Rectal smooth muscle tissue (tissue), 1 donor: ENCODE data around the gene SSRP1.
A peak's percentile ranks its signal among the peaks of the same experiment; 100 is the strongest.

Source experiments
- H3K27ac ChIP-seq: one replicate; pipeline ENCODE4 v1.7.0; 2013; ENCODE audit warnings: low read depth, low read length, inconsistent platforms
- H3K27me3 ChIP-seq: one replicate; pipeline ENCODE4 v1.7.0; 2013; ENCODE audit warnings: low read length; ENCODE audit not compliant: control insufficient read depth, insufficient read depth
- H3K36me3 ChIP-seq: one replicate; pipeline ENCODE4 v1.7.0; 2013; ENCODE audit warnings: low read length; ENCODE audit not compliant: control insufficient read depth, insufficient read depth
- H3K4me1 ChIP-seq: one replicate; pipeline ENCODE4 v1.7.0; 2013; ENCODE audit warnings: low read length; ENCODE audit not compliant: control insufficient read depth, insufficient read depth
- H3K4me3 ChIP-seq: one replicate; pipeline ENCODE4 v1.7.0; 2013; ENCODE audit warnings: low read length
- H3K9ac ChIP-seq: one replicate; pipeline ENCODE4 v1.7.0; 2013; ENCODE audit warnings: low read length

SSRP1 gene

DNA sequence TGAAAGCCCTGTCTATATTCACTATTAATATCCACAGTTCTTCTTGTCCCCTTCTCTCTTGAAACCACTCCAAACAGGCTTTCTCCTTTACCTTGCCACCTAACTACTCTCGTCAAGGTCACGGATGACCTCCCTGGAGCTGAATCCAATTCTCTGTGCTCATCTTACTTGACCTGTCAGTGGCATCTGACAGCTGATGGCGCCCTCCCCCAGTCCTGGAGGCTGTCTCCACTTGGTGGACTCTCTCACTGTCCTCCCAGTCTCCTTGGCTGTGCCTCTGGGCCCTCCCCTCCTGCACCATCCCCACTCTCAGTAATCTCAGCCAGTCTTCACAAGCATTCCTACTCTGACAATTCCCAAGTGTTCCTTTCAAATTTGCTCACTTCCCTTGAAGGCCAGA is 19.7 kb downstream of the SSRP1 start:
- H3K9ac ChIP-seq: no peak overlapping the region

DNA sequence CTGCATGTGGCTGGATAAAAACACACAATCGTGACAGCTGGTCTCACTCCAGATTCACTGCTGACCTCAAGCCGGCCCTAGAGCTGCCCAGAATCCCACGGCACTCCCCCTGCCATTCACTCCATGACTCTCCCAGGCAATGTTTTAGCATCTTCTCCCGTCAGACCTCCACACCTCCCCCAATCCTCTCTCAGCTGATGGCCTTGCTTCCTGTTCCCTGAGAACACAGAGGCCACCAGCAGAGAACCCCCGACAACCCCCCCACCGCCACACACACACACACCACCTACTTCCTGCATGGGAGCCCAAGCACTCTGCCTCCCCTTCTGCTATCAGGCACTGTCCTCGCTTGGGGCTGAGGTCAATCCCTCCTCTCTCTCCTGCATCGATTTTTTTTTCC is 20.2 kb downstream of the SSRP1 start:
- Histone ChIP-seq H3K27ac (no peak overlapping the region), H3K9ac (no peak overlapping the region)

More for the DNA sequence above, 19.7 kb downstream of the SSRP1 start:
- Histone ChIP-seq H3K4me3 (no peak overlapping the region), H3K27ac (no peak overlapping the region), H3K27me3 (no peaks in the 10 kb centered on the region), H3K36me3 (peaks cover 40% of the 10 kb centered on the region), H3K4me1 (peaks cover 15% of the 10 kb centered on the region)

GRCh38 chr11:57314221-57314973 is 21.3 kb downstream of the SSRP1 start:
- no peak overlapping the region for H3K4me3 ChIP-seq
- H3K9ac ChIP-seq: no peak overlapping the region
- H3K36me3 ChIP-seq: peaks cover 46% of the 10 kb centered on the region
- no peaks in the 10 kb centered on the region for H3K27me3 ChIP-seq
- no peak overlapping the region for H3K27ac ChIP-seq
- peaks cover 21% of the 10 kb centered on the region for H3K4me1 ChIP-seq

More for the DNA sequence above, 20.2 kb downstream of the SSRP1 start:
- Histone ChIP-seq H3K36me3 (peaks cover 40% of the 10 kb centered on the region), H3K27me3 (no peaks in the 10 kb centered on the region), H3K4me3 (no peak overlapping the region), H3K4me1 (peaks cover 20% of the 10 kb centered on the region)

- Histone ChIP-seq H3K4me1 (peaks cover 21% of the 10 kb centered on the region), H3K27ac (no peak overlapping the region), H3K36me3 (peaks cover 50% of the 10 kb centered on the region), H3K27me3 (no peaks in the 10 kb centered on the region), H3K9ac (no peak overlapping the region), H3K4me3 (no peak overlapping the region)
Observed at GRCh38 chr11:57313788-57314135, 21.9 kb downstream of the SSRP1 start.

DNA sequence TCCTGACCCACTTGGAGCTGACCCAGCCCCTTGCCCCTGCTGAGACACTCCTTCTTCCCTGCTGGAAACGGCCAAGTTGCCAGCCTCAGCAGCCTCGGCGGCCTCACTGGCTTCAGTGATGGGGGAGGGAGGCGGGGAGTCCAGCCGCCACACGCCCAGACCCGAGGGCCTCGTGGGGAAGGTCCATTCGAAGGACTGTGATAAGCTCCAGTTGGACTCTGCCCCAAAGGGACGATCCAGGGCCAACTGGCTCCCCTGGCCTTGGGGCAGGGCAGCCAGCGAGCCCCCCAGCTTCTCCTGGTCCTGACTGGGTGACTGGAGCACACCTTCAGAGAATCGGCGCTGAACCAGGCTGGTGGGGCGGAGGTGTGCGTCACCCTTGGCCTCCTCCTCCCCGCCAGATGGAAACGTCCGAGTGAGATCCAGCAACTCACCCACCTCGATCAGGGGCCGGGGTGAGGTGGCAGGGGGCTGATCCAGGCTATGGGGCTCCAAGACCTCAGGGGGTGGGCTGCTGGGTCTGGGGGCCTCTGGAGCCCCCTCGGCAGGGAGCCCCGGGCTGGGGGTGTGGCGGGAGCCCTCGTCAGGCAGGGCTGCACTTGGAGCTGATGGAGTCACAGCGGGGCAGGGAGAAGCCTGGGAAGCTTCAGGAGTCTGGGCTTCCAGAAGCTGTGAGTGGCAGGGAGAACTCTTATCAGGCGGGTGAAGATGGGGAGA is 22.5 kb downstream of the SSRP1 start:
- Histone ChIP-seq H3K27me3 (no peaks in the 10 kb centered on the region), H3K9ac (no peak overlapping the region), H3K4me1 (peaks cover 19% of the 10 kb centered on the region), H3K4me3 (no peak overlapping the region), H3K27ac (no peak overlapping the region), H3K36me3 (peaks cover 50% of the 10 kb centered on the region)

GRCh38 chr11:57312511-57313021 is 23.1 kb downstream of the SSRP1 start:
- Histone ChIP-seq H3K27me3 (no peaks in the 10 kb centered on the region), H3K27ac (peak overlapping the region; percentile 64), H3K4me3 (no peak overlapping the region), H3K9ac (no peak overlapping the region), H3K36me3 (peaks cover 46% of the 10 kb centered on the region), H3K4me1 (peaks cover 14% of the 10 kb centered on the region)

DNA sequence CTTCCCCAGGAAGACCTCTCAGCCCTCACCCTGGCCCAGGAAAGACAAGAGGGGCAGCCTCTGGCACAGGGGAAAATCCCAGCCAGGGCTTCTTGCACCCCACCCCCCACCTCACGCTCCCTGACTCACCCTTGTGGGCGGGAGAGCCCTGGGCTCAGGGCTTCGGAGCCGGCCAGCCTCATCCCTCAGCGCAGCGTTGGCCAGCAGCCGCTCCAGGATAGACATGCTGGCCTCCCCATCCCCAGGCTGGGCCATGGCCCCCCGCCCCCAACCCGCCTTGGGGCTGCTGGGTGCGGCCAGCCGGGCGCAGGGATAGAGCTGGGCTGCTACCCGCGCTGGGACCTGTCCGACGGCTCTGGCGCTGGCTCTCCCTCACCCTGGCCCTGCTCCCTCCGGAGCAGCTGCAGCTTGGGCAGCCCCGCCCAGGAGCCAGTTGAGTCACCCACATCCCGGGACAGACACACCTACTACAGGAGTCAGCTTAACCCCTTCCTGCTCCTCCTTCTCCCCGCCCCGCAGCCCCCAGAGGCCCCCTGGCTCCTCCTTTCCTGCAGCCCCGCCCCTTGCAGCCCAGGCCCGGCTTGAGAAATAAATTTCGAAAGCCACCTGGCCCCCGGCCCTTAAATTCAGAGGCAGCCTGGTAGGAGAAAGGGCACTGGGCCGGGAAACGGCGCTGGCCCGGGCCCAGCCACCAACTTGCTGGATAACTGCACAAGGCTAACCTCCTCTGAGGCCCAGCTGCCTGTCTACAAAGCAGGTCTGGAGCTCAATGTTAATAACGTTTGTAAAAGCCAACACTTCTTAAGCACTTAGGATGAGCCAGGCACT is 24.4 kb downstream of the SSRP1 start:
- H3K4me1 ChIP-seq: peaks cover 14% of the 10 kb centered on the region
- peak overlapping the region; percentile 62 for H3K4me3 ChIP-seq

GRCh38 chr11:57310630-57311086 is 25.0 kb downstream of the SSRP1 start:
- H3K4me1 ChIP-seq: peaks cover 14% of the 10 kb centered on the region
- H3K9ac ChIP-seq: peak overlapping the region; percentile 8

More for the DNA sequence above, 24.4 kb downstream of the SSRP1 start:
- H3K9ac ChIP-seq: peak overlapping the region; percentile 8
- H3K27ac ChIP-seq: peak overlapping the region; percentile 64
- H3K27me3 ChIP-seq: no peaks in the 10 kb centered on the region
- peaks cover 33% of the 10 kb centered on the region for H3K36me3 ChIP-seq

GRCh38 chr11:57310091-57310490 is 25.6 kb downstream of the SSRP1 start:
- Histone ChIP-seq H3K36me3 (peaks cover 22% of the 10 kb centered on the region), H3K27ac (no peak overlapping the region), H3K27me3 (no peaks in the 10 kb centered on the region), H3K4me1 (peaks cover 14% of the 10 kb centered on the region), H3K9ac (no peak overlapping the region), H3K4me3 (no peak overlapping the region)

More at GRCh38 chr11:57310630-57311086, 25.0 kb downstream of the SSRP1 start:
- Histone ChIP-seq H3K27me3 (no peaks in the 10 kb centered on the region), H3K36me3 (peaks cover 27% of the 10 kb centered on the region), H3K27ac (peak overlapping the region; percentile 64), H3K4me3 (peak overlapping the region; percentile 62)

- Histone ChIP-seq H3K4me1 (peaks cover 14% of the 10 kb centered on the region), H3K9ac (no peak overlapping the region), H3K36me3 (peaks cover 15% of the 10 kb centered on the region), H3K27me3 (no peaks in the 10 kb centered on the region), H3K27ac (no peak overlapping the region), H3K4me3 (no peak overlapping the region)
Observed at GRCh38 chr11:57309106-57310059, 26.3 kb downstream of the SSRP1 start.

DNA sequence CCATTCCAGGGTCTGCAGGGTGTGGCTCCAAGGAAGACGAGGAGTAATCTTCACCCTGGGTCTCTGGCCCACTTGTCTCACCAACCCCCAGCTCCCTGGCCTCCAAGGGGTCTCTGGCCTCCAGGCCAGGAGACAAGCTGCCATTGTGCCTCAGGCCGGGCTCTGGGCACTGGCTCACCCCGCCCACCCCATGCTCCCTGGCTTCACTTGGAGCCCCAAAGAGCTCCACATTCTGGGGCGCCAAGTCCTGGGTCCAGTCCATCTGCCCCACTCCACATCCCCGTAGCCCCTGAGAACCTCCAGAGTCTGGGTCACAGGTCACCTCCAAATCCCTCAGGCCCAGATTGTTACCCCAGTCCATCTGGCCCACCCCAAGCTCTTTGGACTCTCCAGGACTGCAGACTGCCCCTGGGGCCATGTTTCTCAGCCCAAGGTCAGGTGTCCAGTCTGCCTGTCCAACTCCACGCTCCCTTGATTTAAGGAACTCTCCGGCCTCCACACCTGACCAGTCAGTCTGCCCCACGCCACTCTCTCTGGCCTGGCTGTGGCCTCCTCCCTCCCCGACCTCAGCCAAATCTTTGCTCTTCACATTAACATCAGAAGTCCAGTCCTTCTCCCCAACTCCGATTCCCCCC is 27.1 kb downstream of the SSRP1 start:
- Histone ChIP-seq H3K27me3 (no peaks in the 10 kb centered on the region), H3K4me3 (no peak overlapping the region), H3K36me3 (peaks cover 11% of the 10 kb centered on the region), H3K27ac (no peak overlapping the region), H3K9ac (no peak overlapping the region), H3K4me1 (peaks cover 14% of the 10 kb centered on the region)
